NCI-H2029 treated with DMSO at 0.1 percent for 48 hours (cell line): ENCODE data around the gene PRDM16.

Source experiments
- DNase-seq: peaks from one replicate; lab custom pipeline; 2025; lab: John Stamatoyannopoulos, UW

The PRDM16 gene

DNA sequence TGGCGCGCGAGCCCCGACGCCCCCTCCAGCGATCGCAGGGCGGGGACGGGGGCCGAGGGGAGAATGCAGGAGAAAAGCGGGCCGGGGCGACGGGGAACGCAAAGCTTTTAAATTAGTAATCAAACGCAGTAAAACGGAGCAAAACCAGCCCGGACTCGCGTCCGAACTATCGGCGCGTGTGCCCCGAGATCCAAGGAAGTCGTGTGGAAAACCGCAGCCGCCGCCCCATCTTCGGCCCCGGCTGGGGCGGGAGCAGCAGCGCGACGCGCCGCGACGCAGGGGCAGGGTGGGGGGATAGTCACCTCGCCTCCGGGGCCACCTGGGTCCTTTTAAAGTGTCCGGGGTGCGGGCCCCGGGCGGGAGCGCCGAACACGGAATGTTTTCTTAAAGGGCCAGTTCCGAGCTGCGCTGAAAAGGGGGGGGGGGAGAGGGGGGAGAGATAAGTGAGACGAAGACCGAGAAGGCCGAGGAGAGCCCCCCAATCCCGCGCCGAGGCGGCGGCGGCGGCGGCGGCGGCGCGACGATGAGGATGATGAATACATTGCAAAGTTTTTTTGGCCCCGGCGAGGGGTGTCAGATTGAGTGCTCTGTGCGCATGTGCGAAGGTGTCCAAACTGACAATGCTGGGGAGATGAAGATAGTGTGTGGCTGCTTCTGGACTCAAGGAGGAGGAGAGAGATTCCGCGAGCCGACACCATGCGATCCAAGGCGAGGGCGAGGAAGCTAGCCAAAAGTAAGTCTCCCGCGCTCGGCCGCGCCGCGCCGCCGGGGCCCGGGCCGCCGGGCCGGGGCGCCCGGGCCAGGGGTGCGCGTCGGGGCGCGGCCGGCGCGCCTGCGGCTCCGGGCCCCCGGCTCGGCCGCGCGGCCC, at the start of gene PRDM16:
PRDM16 (plus strand) TSS at position 640 of the 868 bp plus-strand sequence; CDS start at position 697, 57 bp downstream.
- no peak for DNase-seq

DNA sequence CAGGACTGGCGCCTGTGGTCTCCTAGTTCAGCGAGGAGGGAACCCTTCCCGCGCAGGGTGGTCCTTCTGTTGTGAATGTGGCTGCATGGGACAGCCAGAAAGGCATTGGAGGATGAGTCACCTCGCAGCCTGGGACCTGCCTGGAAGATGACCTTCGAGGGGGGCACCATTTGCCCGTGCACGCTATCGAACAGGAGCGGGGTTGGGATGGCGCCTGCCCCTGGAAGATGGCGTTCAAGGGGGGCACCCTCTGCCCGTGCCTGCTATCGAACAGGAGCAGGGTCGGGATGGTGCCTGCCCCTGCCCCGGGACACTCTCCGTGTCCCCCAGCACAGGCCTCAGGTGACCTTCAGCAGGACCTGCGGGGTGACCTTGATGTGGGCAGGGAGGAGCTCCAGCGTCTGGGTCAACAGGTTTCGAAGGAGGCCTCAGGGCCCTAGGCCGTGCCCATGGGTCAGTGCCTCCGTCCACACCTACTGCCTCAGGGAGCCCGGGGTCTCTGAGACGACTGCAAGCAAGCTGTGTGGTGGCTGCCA, 49.4 kb upstream of the PRDM16 start:
- no peak for DNase-seq

DNA sequence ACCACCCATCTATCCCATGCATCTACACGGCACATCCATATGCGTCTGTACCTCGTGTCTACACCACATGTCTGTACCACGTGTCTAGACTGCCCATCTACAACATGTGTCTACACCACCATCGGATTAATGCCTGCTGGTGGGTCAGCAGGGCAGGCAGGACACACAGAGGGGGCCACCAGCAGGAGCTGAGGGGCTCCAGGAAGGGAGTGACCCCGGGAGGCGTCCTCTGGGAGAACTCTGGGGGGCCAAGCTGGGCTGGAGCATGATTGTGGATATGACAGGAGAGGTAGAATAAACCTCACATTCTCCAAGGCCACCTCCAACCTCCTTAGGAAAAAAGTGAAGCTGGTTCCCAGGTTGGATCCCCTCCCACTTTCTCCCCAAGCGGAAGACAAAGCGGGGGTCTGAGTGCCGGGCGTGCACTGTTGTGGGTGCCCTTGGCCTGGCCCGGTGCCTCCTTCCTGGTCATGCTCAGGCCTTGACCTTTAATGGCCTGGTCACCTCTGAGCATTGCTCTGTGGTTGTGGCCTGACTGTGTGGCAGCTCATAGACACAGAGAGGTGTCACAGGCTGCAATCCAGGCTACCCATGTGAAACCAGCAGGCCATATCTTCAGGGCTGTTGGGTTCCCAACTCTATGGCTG, 48.6 kb upstream of the PRDM16 start:
- DNase-seq: no peak

DNA sequence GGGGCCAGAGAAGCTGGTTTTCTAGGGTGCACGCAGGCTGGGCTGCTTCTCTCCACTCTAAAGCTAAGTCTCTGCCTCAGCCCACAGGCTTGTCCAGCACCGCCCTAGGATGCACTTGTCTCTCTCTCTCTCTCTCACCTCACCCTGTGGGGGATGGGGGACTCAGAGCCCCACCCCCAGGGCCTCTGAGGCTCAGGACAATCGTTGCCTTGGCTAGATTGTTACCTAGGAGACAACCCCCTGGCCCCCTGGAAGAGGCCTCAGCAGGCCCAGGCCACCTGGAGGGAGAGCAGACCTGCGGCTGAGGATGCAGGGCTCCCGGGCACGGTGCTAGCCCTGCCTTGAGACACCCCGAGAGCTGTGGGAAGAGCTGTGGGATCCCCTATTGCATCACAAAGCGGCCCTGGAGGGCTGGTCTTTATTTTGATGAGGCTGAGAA, 47.8 kb upstream of the PRDM16 start, which contains the start of gene ACTRT2:
ACTRT2 (plus strand) TSS at position 235 of the 439 bp plus-strand sequence. CDS start 220 bp downstream, outside the sequence.
- no peak for DNase-seq

DNA sequence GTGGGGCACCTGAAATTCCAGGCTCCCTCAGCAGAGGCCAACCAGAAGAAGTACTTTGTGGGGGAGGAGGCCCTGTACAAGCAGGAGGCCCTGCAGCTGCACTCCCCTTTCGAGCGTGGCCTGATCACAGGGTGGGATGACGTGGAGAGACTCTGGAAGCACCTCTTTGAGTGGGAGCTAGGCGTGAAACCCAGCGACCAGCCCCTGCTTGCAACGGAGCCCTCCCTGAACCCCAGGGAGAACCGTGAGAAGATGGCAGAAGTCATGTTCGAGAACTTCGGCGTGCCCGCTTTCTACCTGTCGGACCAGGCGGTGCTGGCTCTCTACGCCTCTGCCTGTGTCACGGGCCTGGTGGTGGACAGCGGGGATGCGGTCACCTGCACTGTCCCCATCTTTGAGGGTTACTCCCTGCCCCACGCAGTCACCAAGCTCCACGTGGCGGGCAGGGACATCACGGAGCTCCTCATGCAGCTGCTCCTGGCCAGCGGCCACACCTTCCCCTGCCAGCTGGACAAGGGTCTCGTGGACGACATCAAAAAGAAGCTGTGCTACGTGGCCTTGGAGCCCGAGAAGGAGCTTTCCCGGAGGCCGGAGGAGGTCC, 47.1 kb upstream of the PRDM16 start:
- DNase-seq: no peak

DNA sequence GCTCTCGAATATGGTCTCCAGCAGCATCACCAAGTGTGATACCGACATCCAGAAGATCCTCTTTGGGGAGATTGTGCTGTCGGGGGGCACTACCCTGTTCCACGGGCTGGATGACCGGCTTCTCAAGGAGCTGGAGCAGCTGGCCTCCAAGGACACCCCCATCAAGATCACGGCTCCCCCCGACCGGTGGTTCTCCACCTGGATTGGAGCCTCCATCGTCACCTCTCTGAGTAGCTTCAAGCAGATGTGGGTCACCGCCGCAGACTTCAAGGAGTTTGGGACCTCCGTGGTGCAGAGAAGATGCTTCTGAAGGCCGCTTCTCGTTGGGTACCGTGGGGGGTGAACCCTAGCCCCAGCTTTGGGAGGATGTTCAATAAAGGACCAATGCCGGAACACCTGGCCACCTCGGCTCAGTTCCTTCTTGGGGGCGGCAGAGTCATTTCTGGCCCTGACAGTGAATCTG, 46.5 kb upstream of the PRDM16 start:
- DNase-seq: no peak

DNA sequence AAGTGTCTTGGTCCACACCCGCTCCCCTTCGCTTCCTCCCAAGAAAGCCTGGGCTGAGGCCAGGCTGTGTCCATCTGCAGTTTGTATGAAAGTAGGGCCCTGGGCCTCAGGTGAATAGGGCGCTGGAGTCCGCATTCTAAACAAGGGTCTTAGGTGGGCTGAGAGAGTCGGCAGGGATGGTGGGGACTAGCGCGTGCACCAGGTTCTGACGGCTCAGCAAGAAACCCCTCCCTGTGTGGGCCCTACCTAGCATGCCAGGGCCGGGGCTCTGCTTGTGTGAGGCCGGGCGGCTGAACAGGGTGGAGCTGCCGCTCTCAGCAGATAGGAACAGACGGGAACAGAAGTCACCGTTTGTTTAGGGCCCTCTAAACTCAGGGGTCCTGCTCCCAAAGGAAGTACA, 46.0 kb upstream of the PRDM16 start:
- DNase-seq: no peak

DNA sequence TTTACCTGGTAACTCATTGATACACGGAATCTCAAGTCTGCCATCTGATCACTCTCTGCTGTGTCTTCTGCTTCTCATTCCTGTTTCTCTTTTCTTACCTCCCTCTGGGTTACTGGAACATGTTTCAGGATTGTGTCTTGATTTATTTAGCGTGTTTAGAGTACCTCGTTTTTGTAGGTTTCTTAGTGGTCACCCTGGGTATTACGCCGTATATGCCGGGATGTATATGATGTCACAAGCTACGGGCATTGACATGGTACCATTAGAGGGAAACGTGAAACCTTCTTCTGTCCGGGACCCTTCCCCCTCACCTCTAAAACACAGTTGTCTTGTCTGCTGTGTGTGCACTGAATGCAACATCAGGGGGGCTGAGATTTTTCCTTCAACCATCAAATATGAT, 45.0 kb upstream of the PRDM16 start:
- no peak for DNase-seq

DNA sequence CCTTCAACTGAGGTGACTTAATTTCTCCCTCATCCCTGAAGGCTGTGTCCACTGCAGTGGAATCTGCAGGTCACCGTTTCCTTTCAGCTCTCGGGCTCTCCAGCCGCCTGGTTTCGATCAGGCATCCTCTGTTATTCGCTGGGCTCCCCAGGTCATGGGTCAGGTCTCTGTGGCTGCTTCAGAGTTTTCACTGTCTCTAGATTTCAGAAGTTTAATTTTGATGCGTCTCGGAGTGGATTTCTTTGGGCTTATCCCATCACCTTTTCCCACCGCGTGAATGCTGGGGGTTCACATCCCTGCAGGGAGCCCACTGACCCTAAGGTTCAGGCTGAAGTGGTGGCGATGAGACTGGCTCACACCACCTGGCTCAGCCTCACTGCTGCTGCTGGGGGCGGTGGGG, 44.4 kb upstream of the PRDM16 start:
- DNase-seq: no peak

DNA sequence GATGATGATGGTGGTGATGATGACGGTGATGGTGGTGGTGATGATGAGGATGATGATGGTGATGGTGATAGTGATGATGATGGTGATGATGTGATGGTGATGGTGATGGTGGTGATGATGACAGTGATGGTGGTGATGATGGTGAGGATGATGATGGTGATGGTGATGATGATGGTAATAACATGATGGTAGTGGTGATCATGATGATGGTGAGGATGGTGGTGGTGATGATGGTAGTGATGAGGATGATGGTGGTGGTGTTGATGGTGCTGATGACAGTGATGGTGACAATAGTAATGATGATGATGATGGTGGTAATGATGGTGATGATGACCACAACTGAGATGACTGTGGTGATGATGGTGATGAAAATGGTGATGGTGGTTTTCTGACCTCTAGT, 42.9 kb upstream of the PRDM16 start:
- no peak for DNase-seq

DNA sequence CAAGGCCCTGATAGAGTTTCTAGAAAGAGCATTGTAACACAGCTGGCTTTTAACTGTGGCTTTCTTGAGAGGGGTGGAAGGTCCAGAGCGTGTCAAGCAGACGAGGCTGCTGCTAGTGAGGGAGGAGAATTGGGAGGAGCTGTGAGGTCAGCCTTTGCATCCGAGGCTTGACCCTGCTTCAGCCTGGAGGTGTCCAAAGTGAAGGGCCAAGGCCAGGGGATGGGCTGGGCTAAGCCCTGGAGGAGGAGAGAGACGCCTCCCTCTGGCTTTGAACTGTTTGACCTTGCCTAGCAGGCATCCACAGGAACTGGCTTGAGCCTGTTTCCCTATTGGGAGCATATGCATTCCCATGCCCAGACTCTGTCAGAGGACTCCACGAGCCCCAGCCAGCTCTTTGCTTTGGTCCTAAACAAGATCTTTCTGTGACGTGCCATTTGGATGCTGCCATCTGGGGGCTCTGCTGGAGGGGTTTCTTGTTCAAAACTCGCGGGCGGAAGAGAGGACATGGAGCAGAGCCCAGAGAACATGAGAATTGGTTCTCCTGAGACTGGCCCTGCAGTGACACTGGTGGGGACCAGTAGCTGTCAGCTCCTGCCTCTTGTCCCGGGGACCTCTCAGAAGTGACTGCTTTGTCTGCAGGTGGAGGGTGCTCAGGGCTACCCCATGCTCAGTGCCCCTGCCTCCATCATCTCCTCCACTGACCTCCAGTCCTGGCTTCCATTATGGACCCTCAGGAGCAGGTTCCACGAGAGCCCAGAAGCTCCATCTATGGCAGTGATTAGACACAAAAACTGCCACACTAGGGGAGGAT, 42.2 kb upstream of the PRDM16 start:
- no peak for DNase-seq

DNA sequence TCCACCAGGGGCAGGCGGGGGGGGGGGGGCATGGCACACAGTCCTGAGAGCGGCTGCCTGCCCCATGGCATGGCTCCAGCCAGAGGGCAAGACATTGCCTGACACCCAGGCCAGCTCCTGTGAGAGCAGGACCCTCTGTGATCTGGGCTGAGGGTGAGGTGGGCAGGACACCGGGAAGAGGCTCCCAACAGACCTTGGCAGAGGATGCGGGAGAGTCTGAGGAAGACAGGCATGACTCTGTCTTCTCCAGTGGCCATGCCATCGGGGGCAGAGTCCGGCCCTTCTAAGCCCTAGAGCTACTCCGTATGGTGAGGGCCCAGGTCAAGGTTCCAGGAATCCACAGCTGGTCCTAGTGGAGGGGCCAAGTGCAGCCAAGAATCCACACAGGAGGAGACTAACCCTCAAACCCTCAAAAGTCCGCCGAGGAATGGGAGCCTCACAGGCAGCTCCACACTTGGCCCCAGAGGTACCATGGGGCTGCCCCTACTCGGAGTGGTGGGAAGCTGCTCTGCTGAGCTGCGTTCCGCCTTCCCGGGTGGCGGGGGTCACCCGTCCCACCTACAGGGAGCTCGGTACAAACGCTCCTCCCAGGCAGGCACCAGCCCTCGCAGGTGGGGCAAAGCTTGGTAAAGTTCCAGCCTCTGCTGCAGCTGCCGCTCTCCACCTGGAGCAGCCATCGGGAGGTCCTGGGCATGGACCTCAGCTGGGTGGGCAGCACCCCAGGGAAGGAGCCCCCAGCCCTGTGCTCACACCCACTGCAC, 41.2 kb upstream of the PRDM16 start:
- no peak for DNase-seq

DNA sequence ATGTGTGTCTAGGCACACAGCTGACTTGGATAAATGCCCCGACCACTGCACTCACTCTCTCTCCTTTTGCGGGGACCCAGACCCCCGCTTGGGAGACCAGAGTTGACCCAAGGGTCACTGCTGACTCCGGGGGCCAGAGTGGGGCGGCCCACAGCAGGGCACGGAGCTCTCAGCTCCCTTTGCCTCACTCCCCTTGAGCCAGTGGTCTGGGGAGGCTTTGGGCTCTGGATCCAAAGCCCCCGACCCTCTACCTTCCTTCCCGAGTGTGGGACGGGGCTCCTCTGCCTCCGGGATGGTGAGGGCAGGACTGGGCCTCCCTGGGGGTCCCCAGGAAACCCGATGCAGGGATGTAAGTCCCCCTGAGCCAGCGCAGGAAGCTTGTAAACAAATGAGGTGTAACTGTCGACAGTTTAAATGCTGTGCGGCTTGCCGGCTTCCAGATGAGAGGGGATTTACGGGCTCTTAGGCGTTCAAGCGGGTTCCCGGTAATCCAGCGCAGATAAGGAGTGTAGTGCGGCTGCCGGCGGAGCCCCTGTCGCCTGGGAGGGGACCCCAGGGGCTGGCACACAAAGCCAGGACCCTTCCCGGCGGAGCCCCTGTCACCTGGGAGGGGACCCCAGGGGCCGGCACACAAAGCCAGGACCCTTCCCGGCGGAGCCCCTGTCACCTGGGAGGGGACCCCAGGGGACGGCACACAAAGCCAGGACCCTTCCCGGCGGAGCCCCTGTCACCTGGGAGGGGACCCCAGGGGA, 40.3 kb upstream of the PRDM16 start:
- DNase-seq: no peak

DNA sequence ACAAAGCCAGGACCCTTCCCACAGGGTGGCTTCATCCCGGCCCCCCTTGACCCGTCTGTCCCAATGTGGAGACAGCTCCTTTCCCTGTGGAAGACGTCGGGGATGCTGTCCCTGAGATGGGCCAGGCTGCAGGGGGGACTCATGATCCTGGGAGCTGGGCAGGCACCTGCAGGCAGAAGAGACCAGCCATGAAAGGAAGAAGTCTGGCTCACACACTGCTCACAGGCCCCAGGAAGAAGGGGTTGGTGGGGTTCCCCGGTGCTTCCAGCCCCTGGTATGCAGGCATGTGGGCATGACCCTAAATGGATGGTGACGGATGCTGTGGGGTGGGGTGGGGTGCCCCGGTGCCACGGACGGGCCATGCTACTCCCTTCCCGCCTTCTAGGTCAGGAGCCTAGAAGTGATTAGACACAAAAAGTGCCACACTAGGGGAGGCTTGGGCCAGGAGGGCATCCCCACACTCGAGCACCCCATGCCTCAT, 39.5 kb upstream of the PRDM16 start:
- no peak for DNase-seq

DNA sequence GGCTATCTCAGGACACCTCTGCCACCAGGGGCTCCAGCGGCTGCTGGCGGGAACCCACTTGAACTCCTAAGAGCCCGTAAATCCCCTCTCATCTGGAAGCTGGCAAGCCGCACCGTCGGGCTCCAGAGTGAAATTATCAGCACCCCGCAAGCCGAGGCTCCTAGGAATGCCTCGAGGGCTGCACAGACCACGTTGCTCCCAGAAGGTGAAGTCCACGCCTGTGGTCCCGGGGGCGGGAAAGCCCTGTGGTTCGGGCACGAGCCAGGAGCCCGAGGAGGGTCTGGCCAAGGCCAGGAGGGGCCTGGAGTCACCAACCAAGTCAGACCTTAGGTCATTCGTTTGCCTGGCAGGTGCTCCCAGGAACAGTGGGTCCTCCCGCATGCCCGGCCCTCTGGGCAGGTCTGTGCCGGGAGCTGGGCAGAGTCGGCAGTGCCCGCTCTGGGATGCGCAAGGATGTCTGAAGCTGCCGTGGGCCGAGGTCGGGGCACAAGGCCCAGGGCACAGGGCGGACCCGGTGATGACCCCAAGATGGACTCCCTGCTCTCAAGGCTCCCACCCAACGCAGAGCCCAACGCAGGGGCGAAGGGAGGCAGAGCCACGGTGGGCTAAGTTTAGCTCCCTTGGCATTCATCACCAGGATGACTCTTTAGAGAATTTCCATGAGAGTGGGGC, 38.9 kb upstream of the PRDM16 start:
- DNase-seq: no peak

DNA sequence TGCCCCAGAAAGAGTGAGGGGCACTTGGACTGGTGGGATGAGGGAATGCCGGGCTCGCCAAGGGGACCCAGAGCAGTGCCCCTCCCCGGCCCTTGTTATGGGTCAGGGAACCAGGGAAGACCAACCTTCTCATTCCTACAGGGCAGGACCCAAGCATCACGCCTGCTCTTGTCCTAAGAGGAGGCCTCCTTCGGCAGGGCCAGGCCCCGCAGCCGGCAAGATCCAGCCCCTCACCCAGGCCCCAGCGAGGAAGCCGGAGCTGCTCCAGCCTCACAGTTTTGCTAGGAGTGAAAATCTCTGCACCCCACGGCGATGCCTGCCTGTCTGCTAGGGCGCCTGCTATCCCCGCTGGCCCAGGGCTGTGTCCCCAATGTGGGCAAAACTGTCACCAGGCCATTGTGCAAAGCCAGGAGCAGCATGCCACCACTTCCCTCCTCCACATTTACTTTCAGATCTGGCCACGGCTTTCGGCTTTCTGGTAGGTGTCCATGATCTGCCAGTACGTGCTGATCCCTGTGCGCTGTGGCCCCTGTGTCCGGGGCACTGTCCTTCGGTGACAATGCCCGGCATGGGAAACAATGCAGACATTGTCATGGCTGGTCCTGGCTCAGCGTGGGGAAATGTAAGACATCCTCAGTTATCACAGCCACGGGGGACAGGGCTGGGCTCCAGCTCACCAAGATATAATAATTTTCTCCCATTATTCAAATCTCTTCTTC, 38.2 kb upstream of the PRDM16 start:
- no peak for DNase-seq

DNA sequence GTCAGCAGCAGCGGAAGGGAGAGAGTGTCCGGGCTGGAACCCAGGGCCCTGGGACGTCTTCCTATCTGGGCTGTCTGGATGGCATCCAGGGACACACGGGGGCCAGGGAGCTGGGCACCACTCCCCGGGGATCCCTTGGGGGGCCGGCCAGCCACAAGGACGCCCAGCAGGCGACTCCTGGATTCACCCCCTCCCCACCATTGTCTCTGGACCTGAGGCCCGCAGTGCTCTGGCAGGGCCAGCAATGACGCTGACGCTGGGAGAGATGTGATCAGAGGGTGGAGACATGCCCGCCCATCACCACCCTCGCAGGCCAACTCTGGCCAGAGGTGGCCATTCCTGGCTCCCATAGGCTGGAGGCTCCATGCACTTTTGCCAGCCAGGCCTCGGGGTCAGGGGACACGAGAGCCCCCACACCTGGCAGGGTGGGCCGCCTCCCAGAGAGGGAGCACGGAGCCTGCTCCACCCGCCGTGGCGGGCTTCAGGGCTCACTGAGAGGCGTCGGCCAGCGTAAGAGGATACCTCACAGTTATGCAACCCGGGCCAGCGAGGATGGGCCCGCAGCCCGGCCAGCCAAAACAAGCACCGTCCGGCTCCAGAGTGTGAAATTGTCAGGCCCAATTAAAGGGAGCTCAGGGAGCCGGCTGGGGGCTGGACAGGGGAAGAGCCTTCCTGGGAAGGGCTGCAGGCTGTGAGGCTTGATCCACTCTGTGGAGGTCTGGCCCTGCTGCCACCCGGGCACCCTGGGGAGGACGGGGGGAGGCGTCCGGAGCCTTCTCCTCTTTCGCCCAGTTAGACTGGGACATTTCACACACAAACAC, 37.4 kb upstream of the PRDM16 start:
- no peak for DNase-seq
